Fibroblast of gingiva (primary cell): Measurements from ENCODE around the gene ATP8A1.

Experiments
- DNase-seq: peaks from one replicate; pipeline ENCODE4 v3.0.0-alpha.2; 2011; ENCODE audit warnings: low read depth

ATP8A1 gene

GRCh38 chr4:42364266-42365053 is 292.4 kb downstream of the ATP8A1 start:
- no peak for DNase-seq

- DNase-seq, result no peak
These were observed 293.3 kb downstream of the ATP8A1 start for GRCh38 chr4:42363614-42364013.

- no peak for DNase-seq
These were observed 294.3 kb downstream of the ATP8A1 start for GRCh38 chr4:42362591-42362990.

GRCh38 chr4:42361456-42361855 is 295.4 kb downstream of the ATP8A1 start:
- no peak for DNase-seq

- no peak for DNase-seq
These were observed 296.6 kb downstream of the ATP8A1 start for GRCh38 chr4:42360256-42360669.

- no peak for DNase-seq
These were observed 297.2 kb downstream of the ATP8A1 start for GRCh38 chr4:42359711-42360110.
